ENCODE data around the gene PDE6A.

The PDE6A gene

GRCh38 chr5:149930043-149930748, 14.4 kb downstream of the PDE6A start:
- H3K9ac ChIP-seq (ENCODE audit: low read length in 2 of 2): no peak overlapping the region
- no peaks in the 10 kb centered on the region for H3K4me1 ChIP-seq (ENCODE audit: control insufficient read depth, insufficient read depth, low read length)
- peaks cover 0 to 4% of the 10 kb centered on the region in 2 donors for H3K27me3 ChIP-seq (ENCODE audit: control insufficient read depth in 1 of 2, insufficient read depth in 2 of 2, low read length in 2 of 2)
- no peaks in the 10 kb centered on the region for H3K9me3 ChIP-seq (ENCODE audit: control insufficient read depth in 2 of 2, low read length in 2 of 2)
- H3K4me3 ChIP-seq (ENCODE audit: low read length in 2 of 2): no peak overlapping the region
- no peaks in the 10 kb centered on the region for H3K36me3 ChIP-seq (ENCODE audit: control insufficient read depth in 2 of 2, insufficient read depth in 2 of 2, low read length in 2 of 2)
- no peak overlapping the region for H3K27ac ChIP-seq (ENCODE audit: low read length)

- Histone ChIP-seq H3K36me3 (ENCODE audit: control insufficient read depth in 2 of 2, insufficient read depth in 2 of 2, low read length in 2 of 2) (no peaks in the 10 kb centered on the region), H3K27ac (ENCODE audit: low read length) (no peak overlapping the region), H3K27me3 (ENCODE audit: control insufficient read depth in 1 of 2, insufficient read depth in 2 of 2, low read length in 2 of 2) (no peaks in the 10 kb centered on the region), H3K4me1 (ENCODE audit: control insufficient read depth, insufficient read depth, low read length) (no peaks in the 10 kb centered on the region), H3K4me3 (ENCODE audit: low read length in 2 of 2) (no peak overlapping the region), H3K9me3 (ENCODE audit: control insufficient read depth in 2 of 2, low read length in 2 of 2) (no peaks in the 10 kb centered on the region), H3K9ac (ENCODE audit: low read length in 2 of 2) (no peak overlapping the region)
These were observed 20.1 kb downstream of the PDE6A start for GRCh38 chr5:149924486-149924885.

GRCh38 chr5:149922950-149923349, 21.6 kb downstream of the PDE6A start:
- Histone ChIP-seq H3K27ac (ENCODE audit: low read length) (no peak overlapping the region), H3K9ac (ENCODE audit: low read length in 2 of 2) (no peak overlapping the region), H3K36me3 (ENCODE audit: control insufficient read depth in 2 of 2, insufficient read depth in 2 of 2, low read length in 2 of 2) (no peaks in the 10 kb centered on the region), H3K4me3 (ENCODE audit: low read length in 2 of 2) (no peak overlapping the region), H3K27me3 (ENCODE audit: control insufficient read depth in 1 of 2, insufficient read depth in 2 of 2, low read length in 2 of 2) (no peaks in the 10 kb centered on the region), H3K4me1 (ENCODE audit: control insufficient read depth, insufficient read depth, low read length) (no peaks in the 10 kb centered on the region), H3K9me3 (ENCODE audit: control insufficient read depth in 2 of 2, low read length in 2 of 2) (no peaks in the 10 kb centered on the region)

GRCh38 chr5:149921597-149921996, 23.0 kb downstream of the PDE6A start:
- Histone ChIP-seq H3K27ac (ENCODE audit: low read length) (no peak overlapping the region), H3K4me3 (ENCODE audit: low read length in 2 of 2) (no peak overlapping the region), H3K9ac (ENCODE audit: low read length in 2 of 2) (no peak overlapping the region), H3K9me3 (ENCODE audit: control insufficient read depth in 2 of 2, low read length in 2 of 2) (no peaks in the 10 kb centered on the region), H3K4me1 (ENCODE audit: control insufficient read depth, insufficient read depth, low read length) (no peaks in the 10 kb centered on the region), H3K36me3 (ENCODE audit: control insufficient read depth in 2 of 2, insufficient read depth in 2 of 2, low read length in 2 of 2) (no peaks in the 10 kb centered on the region), H3K27me3 (ENCODE audit: control insufficient read depth in 1 of 2, insufficient read depth in 2 of 2, low read length in 2 of 2) (peaks cover 0 to under 1% of the 10 kb centered on the region in 2 donors)

- Histone ChIP-seq H3K9ac (ENCODE audit: low read length in 2 of 2) (no peak overlapping the region), H3K27ac (ENCODE audit: low read length) (no peak overlapping the region), H3K4me3 (ENCODE audit: low read length in 2 of 2) (no peak overlapping the region), H3K36me3 (ENCODE audit: control insufficient read depth in 2 of 2, insufficient read depth in 2 of 2, low read length in 2 of 2) (no peaks in the 10 kb centered on the region), H3K4me1 (ENCODE audit: control insufficient read depth, insufficient read depth, low read length) (no peaks in the 10 kb centered on the region), H3K27me3 (ENCODE audit: control insufficient read depth in 1 of 2, insufficient read depth in 2 of 2, low read length in 2 of 2) (peaks cover 0 to 2% of the 10 kb centered on the region in 2 donors), H3K9me3 (ENCODE audit: control insufficient read depth in 2 of 2, low read length in 2 of 2) (no peaks in the 10 kb centered on the region)
These were observed 27.4 kb downstream of the PDE6A start for GRCh38 chr5:149917073-149917676.

GRCh38 chr5:149916334-149917072, 28.1 kb downstream of the PDE6A start:
- Histone ChIP-seq H3K9me3 (ENCODE audit: control insufficient read depth in 2 of 2, low read length in 2 of 2) (no peaks in the 10 kb centered on the region), H3K9ac (ENCODE audit: low read length in 2 of 2) (no peak overlapping the region), H3K27ac (ENCODE audit: low read length) (no peak overlapping the region), H3K27me3 (ENCODE audit: control insufficient read depth in 1 of 2, insufficient read depth in 2 of 2, low read length in 2 of 2) (peaks cover 0 to 2% of the 10 kb centered on the region in 2 donors), H3K4me1 (ENCODE audit: control insufficient read depth, insufficient read depth, low read length) (no peaks in the 10 kb centered on the region), H3K4me3 (ENCODE audit: low read length in 2 of 2) (no peak overlapping the region), H3K36me3 (ENCODE audit: control insufficient read depth in 2 of 2, insufficient read depth in 2 of 2, low read length in 2 of 2) (no peaks in the 10 kb centered on the region)

- H3K4me3 ChIP-seq (ENCODE audit: low read length in 2 of 2): no peak overlapping the region
- H3K9me3 ChIP-seq (ENCODE audit: control insufficient read depth in 2 of 2, low read length in 2 of 2): no peaks in the 10 kb centered on the region
- H3K36me3 ChIP-seq (ENCODE audit: control insufficient read depth in 2 of 2, insufficient read depth in 2 of 2, low read length in 2 of 2): no peaks in the 10 kb centered on the region
- no peak overlapping the region for H3K9ac ChIP-seq (ENCODE audit: low read length in 2 of 2)
- no peak overlapping the region for H3K27ac ChIP-seq (ENCODE audit: low read length)
- H3K4me1 ChIP-seq (ENCODE audit: control insufficient read depth, insufficient read depth, low read length): no peaks in the 10 kb centered on the region
- peaks cover 2% of the 10 kb centered on the region in 2 donors for H3K27me3 ChIP-seq (ENCODE audit: control insufficient read depth in 1 of 2, insufficient read depth in 2 of 2, low read length in 2 of 2)
These were observed 29.0 kb downstream of the PDE6A start for GRCh38 chr5:149915392-149916260.

- H3K9ac ChIP-seq (ENCODE audit: low read length in 2 of 2): no peak overlapping the region
These were observed 30.9 kb downstream of the PDE6A start for GRCh38 chr5:149913436-149914419.

GRCh38 chr5:149912226-149912871, 32.2 kb downstream of the PDE6A start:
- Histone ChIP-seq H3K9me3 (ENCODE audit: control insufficient read depth in 2 of 2, low read length in 2 of 2) (no peaks in the 10 kb centered on the region), H3K27me3 (ENCODE audit: control insufficient read depth in 1 of 2, insufficient read depth in 2 of 2, low read length in 2 of 2) (peaks cover 2% of the 10 kb centered on the region in 2 donors), H3K4me3 (ENCODE audit: low read length in 2 of 2) (no peak overlapping the region), H3K27ac (ENCODE audit: low read length) (no peak overlapping the region), H3K9ac (ENCODE audit: low read length in 2 of 2) (no peak overlapping the region), H3K4me1 (ENCODE audit: control insufficient read depth, insufficient read depth, low read length) (no peaks in the 10 kb centered on the region), H3K36me3 (ENCODE audit: control insufficient read depth in 2 of 2, insufficient read depth in 2 of 2, low read length in 2 of 2) (no peaks in the 10 kb centered on the region)

More at GRCh38 chr5:149913436-149914419, 30.9 kb downstream of the PDE6A start:
- Histone ChIP-seq H3K9me3 (ENCODE audit: control insufficient read depth in 2 of 2, low read length in 2 of 2) (no peaks in the 10 kb centered on the region), H3K27me3 (ENCODE audit: control insufficient read depth in 1 of 2, insufficient read depth in 2 of 2, low read length in 2 of 2) (peaks cover 2% of the 10 kb centered on the region in 2 donors), H3K36me3 (ENCODE audit: control insufficient read depth in 2 of 2, insufficient read depth in 2 of 2, low read length in 2 of 2) (no peaks in the 10 kb centered on the region), H3K4me1 (ENCODE audit: control insufficient read depth, insufficient read depth, low read length) (no peaks in the 10 kb centered on the region), H3K4me3 (ENCODE audit: low read length in 2 of 2) (no peak overlapping the region), H3K27ac (ENCODE audit: low read length) (no peak overlapping the region)

All from stomach smooth muscle (tissue), 2 donors.